NCI-H510A (cell line): Measurements from ENCODE around the gene RUNX1.

Experiments
- DNase-seq: peaks from one replicate; lab custom pipeline; 2025; lab: John Stamatoyannopoulos, UW

Gene RUNX1

GRCh38 chr21:34946385-34946840, 102.7 kb downstream of the RUNX1 start:
- no peak for DNase-seq

DNA sequence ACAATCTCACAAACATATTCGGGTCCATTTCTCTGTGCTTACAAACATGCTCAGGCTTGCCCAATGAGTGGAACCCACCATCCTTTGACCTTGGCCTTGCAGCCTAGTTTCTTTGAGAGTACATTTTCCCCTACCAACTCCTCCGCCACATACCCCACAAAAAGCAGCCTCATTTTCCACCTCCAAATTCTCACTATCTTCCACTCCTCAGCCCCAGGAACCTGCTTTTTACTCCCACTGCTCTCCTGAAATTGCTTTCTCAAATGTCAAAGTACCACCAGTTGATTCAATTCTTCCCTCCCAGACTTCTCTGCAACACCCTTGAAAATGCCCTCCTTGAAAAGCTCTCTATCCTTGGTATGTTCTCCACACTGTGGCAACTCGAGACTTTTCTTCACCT, 103.8 kb downstream of the RUNX1 start:
- no peak for DNase-seq

GRCh38 chr21:34944015-34944755, 104.9 kb downstream of the RUNX1 start:
- DNase-seq, result no peak

DNA sequence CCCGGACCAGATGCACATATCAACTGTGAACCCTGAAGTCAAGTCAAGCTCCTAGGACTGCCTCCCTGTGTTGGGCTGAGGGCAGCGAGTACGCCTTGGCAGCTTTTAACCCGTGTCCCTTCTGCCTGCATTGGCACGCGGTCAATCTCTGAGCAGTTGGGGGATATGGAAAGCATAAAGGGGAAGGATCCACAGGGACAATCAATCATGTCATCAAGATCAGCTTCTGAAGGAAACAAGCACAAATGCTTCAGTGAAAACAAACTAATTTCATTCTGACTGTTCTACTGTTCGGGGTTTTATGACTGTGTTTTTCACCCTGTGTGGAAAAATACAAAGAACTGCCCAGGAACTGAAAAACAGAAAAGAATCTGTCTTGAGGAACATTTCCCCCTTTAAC, 106.2 kb downstream of the RUNX1 start:
- DNase-seq, result no peak

GRCh38 chr21:34941162-34941561, 107.9 kb downstream of the RUNX1 start:
- no peak for DNase-seq

- no peak for DNase-seq
These were observed 109.3 kb downstream of the RUNX1 start for GRCh38 chr21:34939673-34940331.

DNA sequence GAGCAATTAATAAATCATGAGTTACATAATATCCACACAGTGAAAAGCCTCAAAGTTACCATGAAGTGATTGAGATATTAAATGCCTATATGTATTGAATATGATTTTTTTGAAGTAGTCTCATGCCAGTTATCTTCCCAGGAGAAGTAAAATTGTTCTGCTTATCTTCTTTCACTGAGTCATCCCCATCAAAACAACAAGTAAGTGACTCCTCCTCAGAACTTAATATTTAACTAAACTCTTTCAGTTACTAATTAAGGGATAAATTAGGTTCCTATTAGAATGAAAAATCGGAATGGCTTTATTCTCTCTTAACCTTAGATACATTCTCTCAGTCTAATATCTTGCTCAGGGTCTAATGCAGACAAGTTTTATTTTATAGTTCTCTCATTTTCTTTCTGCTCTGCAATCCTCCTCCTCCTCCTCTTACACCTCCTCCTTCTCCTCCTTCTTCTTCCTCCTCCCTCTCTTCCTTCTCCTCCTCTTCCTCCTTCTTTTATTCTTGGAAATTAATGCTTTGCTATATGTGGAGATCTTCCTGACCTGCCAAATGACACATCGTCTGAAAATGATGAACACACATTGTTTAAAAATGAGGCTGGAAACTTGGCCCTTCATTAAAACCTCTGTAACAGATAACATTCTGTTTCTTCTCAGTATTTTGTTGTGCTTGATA, 110.9 kb downstream of the RUNX1 start:
- no peak for DNase-seq

DNA sequence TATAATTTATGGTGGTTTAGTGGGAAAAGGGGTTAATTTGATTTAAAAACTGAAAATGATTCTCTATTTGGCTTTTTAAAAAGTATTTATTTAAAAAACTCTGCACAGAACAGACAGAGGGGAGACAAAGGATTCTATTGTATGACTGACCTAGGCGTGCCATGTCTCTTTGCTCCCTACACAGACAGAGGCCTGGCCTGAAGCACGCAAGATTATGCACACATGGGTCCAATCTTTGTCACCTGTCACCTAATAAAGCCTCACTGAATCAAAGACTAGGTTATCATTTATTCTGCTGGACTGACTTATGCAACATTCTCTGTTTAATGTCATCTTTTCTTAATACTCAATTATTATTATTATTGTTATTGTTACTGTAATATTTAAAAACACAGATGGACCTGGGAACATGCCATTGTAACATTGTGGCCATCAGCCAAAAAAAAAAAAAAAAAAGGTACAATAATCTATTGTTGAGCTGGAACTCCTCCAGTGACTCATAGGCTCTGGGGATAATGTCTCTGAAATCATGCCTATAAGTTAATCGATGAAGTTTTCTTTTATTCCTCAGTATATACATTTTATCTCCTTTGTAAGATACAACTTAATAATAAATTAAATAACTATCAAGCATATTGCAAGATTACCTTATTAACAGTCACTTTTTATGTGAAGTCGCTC, 112.1 kb downstream of the RUNX1 start:
- DNase-seq, result no peak

DNA sequence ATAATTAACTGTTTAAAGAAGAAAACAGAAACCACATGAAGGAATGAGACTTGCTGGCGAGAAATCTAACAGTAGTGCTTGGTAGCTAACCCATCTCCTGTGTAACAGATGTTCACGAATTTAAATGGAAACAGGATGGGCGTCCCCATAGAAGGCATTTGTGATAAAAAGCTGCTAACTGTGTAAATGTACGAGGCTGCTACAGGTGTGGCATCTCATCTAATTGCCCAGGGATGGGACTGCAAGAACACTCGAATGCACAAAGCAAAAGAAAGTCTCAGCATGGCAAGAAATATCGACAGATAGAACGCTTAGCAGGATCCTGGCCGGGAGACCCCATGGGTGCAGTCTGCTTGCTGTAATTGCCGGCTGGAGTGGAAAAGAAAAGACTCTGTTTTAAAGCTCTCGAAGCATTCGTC, 112.7 kb downstream of the RUNX1 start:
- no peak for DNase-seq

- DNase-seq, result no peak
These were observed 113.2 kb downstream of the RUNX1 start for GRCh38 chr21:34935898-34936297.

GRCh38 chr21:34935452-34935851, 113.7 kb downstream of the RUNX1 start:
- DNase-seq, result no peak

- DNase-seq, result no peak
These were observed 114.8 kb downstream of the RUNX1 start for GRCh38 chr21:34934350-34934749.

- no peak for DNase-seq
These were observed 115.3 kb downstream of the RUNX1 start for GRCh38 chr21:34933609-34934335.

- DNase-seq, result no peak
These were observed 116.9 kb downstream of the RUNX1 start for GRCh38 chr21:34932233-34932632.

GRCh38 chr21:34930971-34931370, 118.1 kb downstream of the RUNX1 start:
- DNase-seq, result no peak

- no peak for DNase-seq
These were observed 120.5 kb downstream of the RUNX1 start for GRCh38 chr21:34928637-34929036.

DNA sequence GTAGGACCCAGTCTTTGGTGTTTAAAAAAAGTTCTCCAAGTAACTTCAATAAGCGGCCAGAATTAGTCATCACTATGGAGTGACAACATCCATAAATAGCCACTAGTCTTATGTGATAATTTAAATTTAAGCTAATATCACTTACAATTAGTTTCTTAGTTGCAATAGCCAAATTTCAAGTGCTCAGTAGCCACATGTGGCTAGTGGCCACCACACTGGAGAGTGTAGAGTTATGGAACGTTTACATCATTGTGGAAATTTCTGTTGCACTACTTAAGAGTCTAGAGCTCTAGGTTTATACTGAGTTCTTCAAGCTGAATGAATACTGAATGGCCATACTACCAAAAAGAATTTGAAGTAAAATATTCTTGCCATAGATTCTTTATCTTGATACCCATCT, 121.1 kb downstream of the RUNX1 start:
- DNase-seq, result no peak

- no peak for DNase-seq
These were observed 122.2 kb downstream of the RUNX1 start for GRCh38 chr21:34926803-34927467.

DNA sequence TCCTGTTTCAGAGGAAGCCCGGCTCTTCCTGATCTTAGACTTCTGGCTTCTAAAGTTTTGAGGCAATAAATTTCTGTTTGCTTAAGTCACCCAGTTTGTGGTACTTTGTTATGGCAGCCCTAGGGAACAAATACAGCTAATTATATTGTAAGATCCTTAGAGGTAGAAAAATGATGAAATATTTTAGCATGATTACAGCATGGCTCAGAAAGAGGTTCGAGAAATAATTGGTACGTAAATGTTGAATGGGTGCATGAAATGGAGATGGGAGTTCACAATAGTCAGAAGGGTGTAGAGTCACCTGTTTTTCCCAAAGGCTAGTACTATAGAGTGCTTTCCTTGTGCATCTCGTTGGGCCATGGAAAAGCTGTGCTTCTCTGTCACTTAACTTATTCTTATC, 123.5 kb downstream of the RUNX1 start:
- no peak for DNase-seq

GRCh38 chr21:34924771-34925419, 124.2 kb downstream of the RUNX1 start:
- DNase-seq, result no peak

GRCh38 chr21:34924194-34924593, 124.9 kb downstream of the RUNX1 start:
- DNase-seq, result no peak
